HEK293T (cell line): Measurements from ENCODE around the gene CFAP43.

Experiments
- ARNT ChIP-seq: fragments of 450-650 bp; IDR thresholded peaks from 2 replicates; pipeline ENCODE4 v1.6.1; 2017; ENCODE audit warnings: mild to moderate bottlenecking
- BHLHE40 ChIP-seq: fragments of 450-650 bp; IDR thresholded peaks from 2 replicates; pipeline ENCODE4 v1.6.1; 2016; ENCODE audit warnings: mild to moderate bottlenecking, moderate library complexity, borderline replicate concordance
- CTBP1 ChIP-seq: fragments of 450-650 bp; IDR thresholded peaks from 2 replicates; pipeline ENCODE4 v1.6.1; 2016; ENCODE audit warnings: borderline replicate concordance
- ELF4 ChIP-seq: fragments of 450-650 bp; IDR thresholded peaks from 2 replicates; pipeline ENCODE4 v1.6.1; 2017; ENCODE audit warnings: antibody characterized with exemption
- FOXA1 ChIP-seq: fragments of 450-650 bp; IDR thresholded peaks from 2 replicates; pipeline ENCODE4 v1.6.1; 2016; ENCODE audit warnings: mild to moderate bottlenecking
- FOXM1 ChIP-seq: fragments of 450-650 bp; IDR thresholded peaks from 2 replicates; pipeline ENCODE4 v1.6.1; 2017; ENCODE audit warnings: mild to moderate bottlenecking, borderline replicate concordance
- L3MBTL2 ChIP-seq: fragments of 450-650 bp; conservative IDR thresholded peaks from 2 replicates; pipeline ENCODE4 v1.6.1; 2016; ENCODE audit warnings: mild to moderate bottlenecking
- NFRKB ChIP-seq: fragments of 450-650 bp; IDR thresholded peaks from 2 replicates; pipeline ENCODE4 v1.6.1; 2016; ENCODE audit warnings: mild to moderate bottlenecking, moderate library complexity
- PKNOX1 ChIP-seq: fragments of 450-650 bp; IDR thresholded peaks from 2 replicates; pipeline ENCODE4 v1.6.1; 2016
- SP1 ChIP-seq: fragments of 450-650 bp; IDR thresholded peaks from 2 replicates; pipeline ENCODE4 v1.6.1; 2017
- SUZ12 ChIP-seq: fragments of 450-650 bp; IDR thresholded peaks from 2 replicates; pipeline ENCODE4 v1.6.1; 2016; ENCODE audit warnings: mild to moderate bottlenecking
- ZNF384 ChIP-seq: fragments of 450-650 bp; IDR thresholded peaks from 2 replicates; pipeline ENCODE4 v1.6.1; 2016

GRCh38 chr10:104273286-104273685 is 41.1 kb upstream of the CFAP43 start:
- no peak for TF ChIP-seq SP1
- TF ChIP-seq BHLHE40 = no peak
- TF ChIP-seq PKNOX1 = no peak
- no peak for TF ChIP-seq SUZ12
- TF ChIP-seq L3MBTL2 = no peak
- no peak for TF ChIP-seq FOXM1
- no peak for TF ChIP-seq ARNT
- no peak for TF ChIP-seq CTBP1
- no peak for TF ChIP-seq ZNF384
- no peak for TF ChIP-seq ELF4
- TF ChIP-seq FOXA1 = no peak
- no peak for TF ChIP-seq NFRKB
